ENCODE results near the gene ZNF469.

The ZNF469 gene, protein sequence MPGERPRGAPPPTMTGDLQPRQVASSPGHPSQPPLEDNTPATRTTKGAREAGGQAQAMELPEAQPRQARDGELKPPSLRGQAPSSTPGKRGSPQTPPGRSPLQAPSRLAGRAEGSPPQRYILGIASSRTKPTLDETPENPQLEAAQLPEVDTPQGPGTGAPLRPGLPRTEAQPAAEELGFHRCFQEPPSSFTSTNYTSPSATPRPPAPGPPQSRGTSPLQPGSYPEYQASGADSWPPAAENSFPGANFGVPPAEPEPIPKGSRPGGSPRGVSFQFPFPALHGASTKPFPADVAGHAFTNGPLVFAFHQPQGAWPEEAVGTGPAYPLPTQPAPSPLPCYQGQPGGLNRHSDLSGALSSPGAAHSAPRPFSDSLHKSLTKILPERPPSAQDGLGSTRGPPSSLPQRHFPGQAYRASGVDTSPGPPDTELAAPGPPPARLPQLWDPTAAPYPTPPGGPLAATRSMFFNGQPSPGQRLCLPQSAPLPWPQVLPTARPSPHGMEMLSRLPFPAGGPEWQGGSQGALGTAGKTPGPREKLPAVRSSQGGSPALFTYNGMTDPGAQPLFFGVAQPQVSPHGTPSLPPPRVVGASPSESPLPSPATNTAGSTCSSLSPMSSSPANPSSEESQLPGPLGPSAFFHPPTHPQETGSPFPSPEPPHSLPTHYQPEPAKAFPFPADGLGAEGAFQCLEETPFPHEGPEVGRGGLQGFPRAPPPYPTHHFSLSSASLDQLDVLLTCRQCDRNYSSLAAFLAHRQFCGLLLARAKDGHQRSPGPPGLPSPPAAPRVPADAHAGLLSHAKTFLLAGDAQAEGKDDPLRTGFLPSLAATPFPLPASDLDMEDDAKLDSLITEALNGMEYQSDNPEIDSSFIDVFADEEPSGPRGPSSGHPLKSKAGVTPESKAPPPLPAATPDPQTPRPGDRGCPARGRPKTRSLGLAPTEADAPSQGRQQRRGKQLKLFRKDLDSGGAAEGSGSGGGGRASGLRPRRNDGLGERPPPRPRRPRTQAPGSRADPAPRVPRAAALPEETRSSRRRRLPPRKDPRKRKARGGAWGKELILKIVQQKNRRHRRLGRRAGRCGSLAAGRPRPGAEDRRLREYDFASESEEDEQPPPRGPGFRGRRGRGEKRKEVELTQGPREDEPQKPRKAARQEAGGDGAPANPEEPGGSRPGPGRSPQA (N-terminal part only)

GRCh38 chr16:88382491-88383400 lies at the start of gene ZNF469:
Gene ZNF469, plus strand, starts transcription at chr16:88382959. Its CDS starts 44,512 bp downstream, at chr16:88427471.
- DNase-seq = peak in 1 of 2 experiments; percentile 47

GRCh38 chr16:88333848-88334777 lies 48.6 kb upstream of the ZNF469 start:
- no peak for DNase-seq

DNA sequence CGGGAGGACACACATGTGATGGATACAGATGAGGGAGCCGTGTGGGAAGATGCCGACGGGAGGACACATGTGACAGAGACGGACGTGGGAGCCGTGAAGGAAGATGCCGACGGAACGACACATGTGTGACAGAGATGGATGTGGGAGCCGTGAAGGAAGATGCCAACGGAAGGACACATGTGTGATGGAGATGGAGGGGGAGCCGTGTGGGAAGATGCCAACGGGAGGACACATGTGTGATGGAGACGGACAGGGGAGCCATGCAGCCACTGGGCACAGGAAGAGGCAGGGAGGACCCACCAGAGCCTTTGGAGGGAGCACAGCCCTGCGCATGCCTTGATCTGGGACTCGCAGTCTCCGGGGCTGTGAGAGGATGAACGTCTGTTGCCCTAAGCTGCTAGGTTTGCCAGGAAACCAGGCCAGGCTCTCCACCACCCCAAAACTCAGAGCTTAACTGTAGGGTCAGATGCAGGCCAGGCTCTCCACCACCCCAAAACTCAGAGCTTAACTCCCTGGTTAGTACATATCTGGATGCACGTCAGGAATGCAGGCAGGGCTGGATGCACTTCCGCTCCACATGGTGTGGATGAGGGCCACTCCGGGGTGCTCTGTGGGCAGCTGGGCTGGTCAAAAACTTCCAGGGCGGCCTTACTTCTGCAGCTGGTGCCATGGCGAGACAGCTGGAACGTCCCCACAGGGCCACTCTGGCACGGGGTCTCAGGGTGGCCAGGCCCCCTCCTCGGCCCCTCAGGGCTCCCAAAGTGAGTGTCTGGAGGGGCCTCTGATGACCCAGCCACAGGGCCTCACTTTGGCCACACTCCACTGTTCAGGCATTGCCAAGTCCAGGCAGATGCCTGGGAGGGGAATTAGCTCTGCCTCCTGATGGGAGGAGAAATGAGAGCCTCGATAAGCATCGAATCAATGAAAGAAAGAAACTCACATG lies 47.7 kb upstream of the ZNF469 start:
- DNase-seq = no peak

DNA sequence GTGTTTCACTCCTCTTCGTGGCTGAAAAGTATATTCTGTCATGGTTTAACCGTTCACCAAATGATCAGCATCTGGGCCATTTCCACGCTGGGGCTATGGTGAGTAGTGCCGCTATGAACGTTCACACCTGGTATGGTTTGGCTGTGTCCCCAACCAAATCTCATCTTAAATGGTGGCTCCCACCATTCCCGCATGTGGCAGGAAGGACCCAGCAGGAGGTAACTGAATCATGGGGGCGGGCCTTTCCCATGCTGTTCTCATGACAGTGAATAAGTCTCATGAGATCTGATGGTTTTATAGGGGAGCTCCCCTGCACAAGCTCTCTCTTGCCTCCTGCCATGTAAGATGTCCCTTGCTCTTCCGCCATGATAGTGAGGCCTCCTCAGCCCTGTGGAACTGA lies 45.7 kb upstream of the ZNF469 start:
- DNase-seq = no peak

GRCh38 chr16:88337538-88337937 lies 45.2 kb upstream of the ZNF469 start:
- DNase-seq = no peak

GRCh38 chr16:88338111-88338510 lies 44.6 kb upstream of the ZNF469 start:
- no peak for DNase-seq

DNA sequence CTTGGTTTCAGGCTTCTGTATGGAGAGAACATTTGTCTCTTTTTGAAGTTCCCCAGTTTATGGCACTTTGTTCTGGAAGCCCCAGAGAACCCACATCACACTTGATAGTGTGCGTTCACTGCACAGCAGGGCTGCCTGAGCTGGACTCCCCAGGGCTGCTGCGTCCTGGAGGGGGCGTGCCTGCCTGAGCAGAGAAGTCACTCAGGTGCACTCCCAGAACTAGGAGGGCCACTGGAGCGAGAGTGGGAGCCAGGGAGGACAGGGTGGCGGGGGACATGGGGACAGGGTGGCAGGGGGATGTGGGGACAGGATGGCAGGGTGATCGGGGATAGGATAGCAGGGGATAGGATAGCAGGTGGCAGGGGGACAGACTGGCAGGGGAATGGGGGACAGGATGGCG lies 43.9 kb upstream of the ZNF469 start:
- DNase-seq = no peak

GRCh38 chr16:88339930-88340754 lies 42.6 kb upstream of the ZNF469 start:
- peak; percentile 16 to 69 for DNase-seq

- DNase-seq = no peak
These were observed 42.0 kb upstream of the ZNF469 start for GRCh38 chr16:88340755-88341150.

DNA sequence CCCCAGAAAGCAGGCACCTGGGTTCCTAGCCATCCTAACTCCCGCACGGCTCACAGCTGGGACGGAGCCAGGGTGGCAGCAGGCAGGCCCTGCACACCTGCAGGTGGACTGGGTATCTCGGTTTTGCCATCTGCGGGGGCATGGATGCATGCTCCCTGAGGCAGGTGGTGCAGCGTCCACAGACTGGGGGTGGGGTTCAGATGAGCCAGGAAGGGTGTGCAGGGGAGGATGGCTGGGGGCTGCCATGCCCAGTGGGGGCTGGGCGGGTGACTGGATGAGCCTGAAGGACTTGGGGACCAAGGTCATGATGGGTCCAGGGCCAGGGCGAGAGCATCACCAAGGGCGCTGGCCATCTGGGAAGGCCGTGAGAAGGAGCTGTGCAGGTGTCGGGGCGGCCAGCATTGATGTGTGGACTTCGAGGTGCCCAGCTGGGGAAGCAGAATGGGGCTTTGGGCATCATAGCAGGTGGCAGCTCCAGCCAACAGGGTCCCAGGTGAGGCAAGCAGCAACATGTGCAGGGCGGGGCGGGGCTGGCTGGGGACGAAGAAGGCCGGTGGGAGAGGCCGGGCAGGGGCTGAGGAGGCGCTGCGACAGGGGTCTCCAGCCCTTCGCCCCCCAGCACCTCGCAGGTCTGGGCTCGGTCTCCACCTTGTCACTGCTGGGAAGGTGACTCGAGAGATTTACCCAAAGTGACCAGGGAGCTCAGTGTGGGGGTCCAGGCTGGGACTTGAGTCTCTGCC lies 41.0 kb upstream of the ZNF469 start:
- no peak for DNase-seq

DNA sequence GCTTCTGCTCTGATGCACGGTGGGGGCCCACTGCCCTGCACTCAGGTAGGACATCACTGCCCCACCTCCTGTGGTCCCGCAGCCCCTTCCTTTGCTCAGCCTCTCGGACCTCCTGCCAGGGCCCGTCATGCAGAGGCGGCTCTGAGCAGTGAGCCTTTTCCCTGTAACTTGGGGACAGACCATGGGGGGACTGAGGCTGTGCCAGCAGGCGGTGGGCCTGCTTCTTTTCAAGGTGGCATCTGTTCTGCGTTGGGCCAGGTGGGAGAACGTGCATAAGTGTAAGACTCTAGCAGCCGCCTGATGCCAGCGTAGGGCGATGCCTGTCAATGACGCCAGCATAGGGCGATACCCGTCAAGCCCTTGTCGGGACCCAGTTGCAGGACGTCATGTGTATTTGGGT lies 40.3 kb upstream of the ZNF469 start:
- DNase-seq = no peak

- no peak for DNase-seq
These were observed 39.4 kb upstream of the ZNF469 start for GRCh38 chr16:88343271-88343791.

- DNase-seq = no peak
These were observed 38.2 kb upstream of the ZNF469 start for GRCh38 chr16:88344411-88345030.

GRCh38 chr16:88345031-88345720 lies 37.6 kb upstream of the ZNF469 start:
- no peak for DNase-seq

DNA sequence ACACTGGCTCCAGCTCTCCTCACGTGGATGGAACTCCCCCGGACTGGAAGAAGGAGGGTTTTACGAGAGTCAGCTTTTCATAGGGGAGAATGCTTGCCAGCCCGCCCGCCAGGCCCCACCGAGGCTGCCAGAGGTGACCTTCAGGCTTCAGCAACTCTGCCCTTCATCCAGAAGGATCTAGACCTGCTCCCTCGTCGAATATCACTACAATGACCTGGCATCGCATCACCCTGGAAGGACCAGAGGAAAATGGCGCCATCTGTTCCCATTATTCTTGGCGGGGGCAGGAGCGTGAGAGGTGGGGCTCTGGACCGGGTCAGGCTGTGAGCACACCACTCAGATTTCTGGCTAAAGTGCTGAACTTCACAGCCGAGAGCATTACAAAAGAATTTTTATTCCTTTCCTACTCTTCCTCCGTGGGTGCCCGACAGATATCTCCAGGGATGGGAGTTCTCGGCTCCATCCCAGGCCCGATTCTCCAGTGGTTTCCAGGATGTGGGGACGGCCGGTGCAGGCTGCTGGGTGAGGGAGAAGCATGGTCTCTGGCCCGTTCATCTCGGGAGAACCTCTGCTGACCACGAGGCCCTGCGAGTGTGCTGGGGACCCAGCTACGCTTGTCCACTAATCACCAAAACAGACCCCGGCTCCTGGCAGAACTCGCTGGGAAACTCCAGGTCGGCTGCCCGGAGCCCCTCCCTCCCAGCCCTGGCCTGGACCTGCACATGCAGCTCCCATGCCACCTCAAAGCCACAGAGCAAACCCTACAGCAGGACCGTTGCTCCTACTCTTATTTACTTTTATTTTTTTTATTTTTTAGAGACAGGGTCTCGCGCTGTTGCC lies 36.8 kb upstream of the ZNF469 start:
- no peak for DNase-seq

All from NCI-H526 (cell line).